K562 (cell line): ENCODE data around the gene APBA2. TPM values are rescaled to one million over a fixed set of nuclear protein-coding genes. Genes with fewer than 3 reads are reported as not detected.

Source experiments
- ATAC-seq: fragments of 200-7000 bp; cut with Tn5 transposase; 3 replicates; pipeline ENCODE4 v1.9.1; 2020; ENCODE audit warnings: moderate library complexity
- BruUV-seq: library from RNA; stranded (reverse); fragments of 400-500 nt; replicated peaks from 2 replicates; lab custom pipeline; 2021; lab: Mats Ljungman, UMichigan
- CTCF ChIA-PET: fragments of 300-600 bp; formaldehyde crosslinking; extraction: SDS; loops from one replicate; lab custom pipeline; 2021; ENCODE audit warnings: low intra/inter-chr PET ratio; lab: Yijun Ruan, JAX
- POLR2A ChIA-PET: fragments of 300-600, 350-650 bp; sonication (Branson Sonifier 250); formaldehyde crosslinking; extraction: SDS; loops from one replicate; lab custom pipeline; 2021; ENCODE audit warnings: antibody characterized with exemption, inconsistent platforms; lab: Yijun Ruan, JAX
- DNase-seq, 4 experiments: peaks; one replicate each; pipeline versions ENCODE4 v3.0.0 to v3.0.0-alpha.2; 2011 to 2018; ENCODE audit warnings: low spot score in 3 of 4, mixed read lengths in 3 of 4; ENCODE audit errors: extremely low read depth in 1 of 4
- FAIRE-seq: peaks from 2 replicates; lab custom pipeline; 2011; peaks lifted over from hg19 to GRCh38; lab: Jason Lieb, UNC
- H2AFZ ChIP-seq: 2 replicates; pipeline ENCODE4 v1.6.0; 2011; ENCODE audit warnings: low read depth, low read length, control low read depth, inconsistent platforms
- H3K27ac ChIP-seq: fragments of 200-600 bp; 3 replicates; pipeline ENCODE4 v1.8.0; 2011; ENCODE audit warnings: low read depth, mild to moderate bottlenecking, control low read depth, inconsistent platforms, low read length, moderate library complexity, mixed read lengths; ENCODE audit errors: extremely low read depth
- H3K27me3 ChIP-seq, 2 experiments: fragments of 300-600 bp in 1 of 2; 2 replicates in 1 of 2; 3 replicates in 1 of 2; pipeline versions ENCODE4 v1.6.0 to v1.8.0; 2011; ENCODE audit warnings: inconsistent platforms in 2 of 2, low read length in 2 of 2, mild to moderate bottlenecking in 1 of 2, mixed read lengths in 1 of 2, moderate library complexity in 1 of 2; ENCODE audit not compliant: control insufficient read depth in 2 of 2, insufficient read depth in 2 of 2
- H3K36me3 ChIP-seq: fragments of 300-600 bp; 3 replicates; pipeline ENCODE4 v1.8.0; 2011; ENCODE audit warnings: mild to moderate bottlenecking, low read length, inconsistent platforms; ENCODE audit not compliant: control insufficient read depth, insufficient read depth
- H3K4me1 ChIP-seq, 2 experiments: fragments of 200-600 bp in 1 of 2; replicated peaks in 1 of 2; 2 replicates in 1 of 2; 3 replicates in 1 of 2; pipeline versions ENCODE4 v1.5.1 to v1.8.0; 2011; ENCODE audit warnings: inconsistent platforms in 2 of 2, low read length in 2 of 2, mild to moderate bottlenecking in 1 of 2, mixed read lengths in 1 of 2, moderate library complexity in 1 of 2; ENCODE audit not compliant: control insufficient read depth in 2 of 2, insufficient read depth in 2 of 2
- H3K4me2 ChIP-seq: 2 replicates; pipeline ENCODE4 v1.6.1; 2011; ENCODE audit warnings: low read length, control low read depth, inconsistent platforms, mixed read lengths; ENCODE audit not compliant: insufficient read depth
- H3K4me3 ChIP-seq: fragments of 200-600 bp; sonication (generic), shearing (Covaris generic); 2 replicates; pipeline ENCODE4 v1.5.1; 2016; ENCODE audit warnings: control low read depth, inconsistent platforms
- H3K79me2 ChIP-seq: fragments of 200-600 bp; 3 replicates; pipeline ENCODE4 v1.8.0; 2011; ENCODE audit warnings: low read length, inconsistent platforms; ENCODE audit not compliant: control insufficient read depth, insufficient read depth
- H3K9ac ChIP-seq, 2 experiments: 2 replicates each; pipeline versions ENCODE4 v1.6.0 to v1.6.1; 2011; ENCODE audit warnings: low read depth in 2 of 2, low read length in 2 of 2, control low read depth in 1 of 2, inconsistent platforms in 1 of 2, mild to moderate bottlenecking in 1 of 2, mixed read lengths in 1 of 2; ENCODE audit not compliant: insufficient read depth in 1 of 2
- H3K9me1 ChIP-seq: one replicate; pipeline ENCODE4 v1.6.0; 2011; ENCODE audit warnings: inconsistent platforms, mild to moderate bottlenecking, low read length, moderate library complexity; ENCODE audit not compliant: control insufficient read depth, insufficient read depth
- H3K9me3 ChIP-seq: replicated peaks from 2 replicates; pipeline ENCODE4 v1.5.1; 2011; ENCODE audit warnings: low read depth, low read length, inconsistent platforms; ENCODE audit not compliant: control insufficient read depth, insufficient read depth
- H4K20me1 ChIP-seq: replicated peaks from 2 replicates; pipeline ENCODE4 v1.6.1; 2011; ENCODE audit warnings: low read length, inconsistent platforms, mixed read lengths; ENCODE audit not compliant: control insufficient read depth, insufficient read depth
- FOXA1 ChIP-seq: fragments of 450-650 bp; IDR thresholded peaks from 2 replicates; pipeline ENCODE4 v1.6.1; 2016; ENCODE audit warnings: mild to moderate bottlenecking, borderline replicate concordance
- FOXP1 ChIP-seq: sonication (generic); formaldehyde crosslinking; IDR thresholded peaks from 2 replicates; pipeline ENCODE4 v1.8.0; 2022; ENCODE audit warnings: mild to moderate bottlenecking, missing genetic modification reagents
- HNRNPH1 ChIP-seq: fragments of 200-400 bp; formaldehyde crosslinking; optimal IDR thresholded peaks from 2 replicates; pipeline ENCODE3; 2017; ENCODE audit warnings: low read depth, mild to moderate bottlenecking, low read length, moderate library complexity
- HNRNPUL1 ChIP-seq: fragments of 200-400 bp; formaldehyde crosslinking; IDR thresholded peaks from 2 replicates; pipeline ENCODE4 v1.6.1; 2017; ENCODE audit warnings: low read length
- JUNB ChIP-seq: fragments of 450-650 bp; formaldehyde crosslinking; conservative IDR thresholded peaks from 2 replicates; pipeline ENCODE4 v1.4.0; 2020; ENCODE audit warnings: mild to moderate bottlenecking
- PHB2 ChIP-seq: fragments of 450-650 bp; IDR thresholded peaks from 2 replicates; pipeline ENCODE4 v1.6.1; 2017; ENCODE audit warnings: low read depth
- POLR2G ChIP-seq: fragments of 200-400 bp; formaldehyde crosslinking; IDR thresholded peaks from 2 replicates; pipeline ENCODE4 v1.6.1; 2017; ENCODE audit warnings: low read depth, mild to moderate bottlenecking, antibody characterized with exemption, low read length, moderate library complexity
- RAD21 ChIP-seq, 2 experiments: fragments of 250-450 bp in 1 of 2; fragments of 450-650 bp in 1 of 2; sonication (Bioruptor Pico) in 1 of 2; formaldehyde crosslinking in 1 of 2; IDR thresholded peaks in 1 of 2; conservative IDR thresholded peaks in 1 of 2; 2 replicates each; pipeline versions ENCODE4 v1.4.0 to v1.8.0; 2020 to 2022; ENCODE audit warnings: mild to moderate bottlenecking in 2 of 2, moderate library complexity in 1 of 2
- RCOR1 ChIP-seq, 2 experiments: IDR thresholded peaks; 2 replicates each; pipeline ENCODE4 v1.6.1; 2012; ENCODE audit warnings: low read depth in 2 of 2, low read length in 2 of 2, borderline replicate concordance in 1 of 2, improper control_type of control experiment in 1 of 2
- SMARCE1 ChIP-seq: fragments of 450-650 bp; IDR thresholded peaks from 2 replicates; pipeline ENCODE4 v1.7.1; 2016; ENCODE audit warnings: mild to moderate bottlenecking
- SMC3 ChIP-seq: conservative IDR thresholded peaks from 2 replicates; pipeline ENCODE4 v1.6.1; 2011; ENCODE audit warnings: low read depth, low read length, improper control_type of control experiment; ENCODE audit not compliant: insufficient read depth
- TBP ChIP-seq: optimal IDR thresholded peaks from 2 replicates; pipeline ENCODE3; 2011; ENCODE audit warnings: low read depth, low read length, improper control_type of control experiment
- TCF3 ChIP-seq: sonication (generic); formaldehyde crosslinking; IDR thresholded peaks from 2 replicates; pipeline ENCODE4 v1.4.0; 2020; ENCODE audit warnings: mild to moderate bottlenecking, missing genetic modification reagents
- WHSC1 ChIP-seq: IDR thresholded peaks from one replicate; pipeline ENCODE4 v1.6.1; 2012; ENCODE audit warnings: low read length, control low read depth, inconsistent platforms
- XRCC3 ChIP-seq: fragments of 450-650 bp; IDR thresholded peaks from 2 replicates; pipeline ENCODE4 v1.6.1; 2017; ENCODE audit warnings: mild to moderate bottlenecking, moderate library complexity
- ZBTB7A ChIP-seq: IDR thresholded peaks from 2 replicates; pipeline ENCODE4 v1.6.1; 2011; ENCODE audit warnings: low read depth, mild to moderate bottlenecking, low read length, moderate library complexity, borderline replicate concordance; ENCODE audit not compliant: control insufficient read depth
- ZNF133 ChIP-seq: fragments of 250-450 bp; sonication (Bioruptor Pico); IDR thresholded peaks from 2 replicates; pipeline ENCODE4 v1.4.0; 2020; ENCODE audit warnings: mild to moderate bottlenecking
- ZNF311 ChIP-seq: fragments of 250-450 bp; sonication (Bioruptor Pico); IDR thresholded peaks from 2 replicates; pipeline ENCODE4 v1.4.0; 2020; ENCODE audit warnings: mild to moderate bottlenecking, moderate library complexity
- ZNF586 ChIP-seq: fragments of 450-650 bp; formaldehyde crosslinking; conservative IDR thresholded peaks from 2 replicates; pipeline ENCODE4 v1.4.0; 2020; ENCODE audit warnings: mild to moderate bottlenecking, moderate library complexity
- WGBS: fragments of 100-300 bp; shearing (Covaris generic); methylation state at CpG from one replicate; pipeline ENCODE4 v1.1.6; 2016; ENCODE audit warnings: low coverage, mixed read lengths; ENCODE audit not compliant: insufficient coverage; ENCODE audit errors: missing lambda C conversion rate; 5-methylcytosine and 5-hydroxymethylcytosine counted together
- in situ Hi-C: fragments of 300-500 bp; cut with MboI; formaldehyde crosslinking; loops from 4 replicates; pipeline ENCODE4 v1.15.0; 2018; ENCODE audit warnings: inconsistent platforms, mixed read lengths
- intact Hi-C: fragments of 100-400 bp; cut with micrococcal nuclease; formaldehyde crosslinking; loops from 2 replicates; pipeline ENCODE4 v1.14.2; 2022
- polyA plus RNA-seq, 8 experiments: library from polyadenylated mRNA; depleted of rRNA in 4 of 8; stranded (reverse) in 5 of 8; unstranded in 3 of 8; fragments of >200 nt; fragmentation: Nextera tagmentation in 2 of 8; fragmentation: Illumina TruSeq in 1 of 8; extraction: Ambion mirVana in 2 of 8; extraction: Trizol in 1 of 8; gene quantifications; 2 replicates each; pipeline versions ENCODE4 v1.2.1 to v1.2.3, GENCODE V29; 2011 to 2014; ENCODE audit warnings: inconsistent platforms in 1 of 8, missing spikeins in 1 of 8
- total RNA-seq, 7 experiments: library from RNA; depleted of rRNA in 6 of 7; stranded (reverse); fragments of >200 nt in 6 of 7; fragmentation: Illumina TruSeq in 2 of 7; extraction: Trizol in 2 of 7; gene quantifications; 2 replicates each; pipeline versions ENCODE4 v1.2.1 to v1.2.3, GENCODE V29; 2011 to 2021; ENCODE audit warnings: low replicate concordance in 1 of 7

The APBA2 gene
- total and polyA plus RNA-seq, 9 of the 15 experiments (the other 6 are each of a cell fraction or from before 2014, with no cell fraction given): 0.24 to 40.9 (median 25.2) TPM

DNA sequence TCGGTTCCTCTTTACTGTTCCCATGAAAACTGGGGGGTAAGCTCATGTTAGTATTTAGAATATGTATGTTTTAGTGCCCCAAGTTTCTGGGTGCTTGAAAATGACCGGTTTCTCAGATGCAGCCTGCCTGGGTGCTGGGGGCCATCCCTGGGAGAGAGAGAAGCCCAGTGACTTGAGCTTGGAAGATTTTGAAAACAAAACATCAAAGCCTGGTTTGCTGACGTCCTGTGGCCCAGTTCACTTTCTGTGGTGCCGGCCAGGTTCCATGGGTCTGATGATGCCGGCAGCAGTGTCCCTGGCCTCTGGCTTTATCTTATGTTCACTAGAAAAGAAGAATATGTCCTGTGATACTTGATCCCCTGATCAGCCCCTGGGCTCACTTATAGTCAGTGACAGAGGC, 17.1 kb downstream of the APBA2 start:
- FAIRE-seq (no peak), DNase-seq (no peak), ATAC-seq (no peak)
- Histone ChIP-seq H2AFZ (no peak overlapping the region; the same call in 1 of the 2 replicates), H3K9me3 (no peaks in the 10 kb centered on the region), H3K79me2 (peaks cover 95% of the 10 kb centered on the region), H3K27me3 (no peaks in the 10 kb centered on the region), H3K36me3 (no peaks in the 10 kb centered on the region; the same call in 2 of the 3 replicates), H3K9ac (no peak overlapping the region; a peak in 1 of 4 replicates), H3K4me2 (no peak overlapping the region), H3K4me1 (peaks cover 50 to 54% of the 10 kb centered on the region in 2 experiments), H3K27ac (no peak overlapping the region; the same call in 1 of the 3 replicates), H4K20me1 (no peaks in the 10 kb centered on the region; the same call in 1 of the 2 replicates), H3K9me1 (peaks cover 3% of the 10 kb centered on the region), H3K4me3 (no peak overlapping the region)
- intact Hi-C loops: no loop called here
- WGBS: 82% methylated on average over 5 of the region's 5 CpGs
- CTCF ChIA-PET: no interaction called here
- in situ Hi-C loops: no loop called here
- no peak for TF ChIP-seq ZNF133 (CRISPR knock-in tag)
- TF ChIP-seq JUNB (CRISPR knock-in tag): no peak
- no peak for TF ChIP-seq TCF3 (CRISPR knock-in tag)
- TF ChIP-seq PHB2: no peak
- no peak for TF ChIP-seq POLR2G
- TF ChIP-seq ZNF586: no peak
- TF ChIP-seq WHSC1: no peak
- TF ChIP-seq RAD21 (CRISPR knock-in tag; conservative IDR thresholded peaks at IDR 0.05 in 1 of 2, IDR thresholded peaks at IDR 0.05 in 1 of 2): no peak
- no peak for TF ChIP-seq ZBTB7A
- TF ChIP-seq SMARCE1: no peak
- TF ChIP-seq RCOR1 (IDR thresholded peaks at IDR 0.05; ENCODE audit: borderline replicate concordance in 1 of 2, low read depth in 2 of 2, low read length in 2 of 2): no peak
- TF ChIP-seq HNRNPH1: no peak
- TF ChIP-seq HNRNPUL1: no peak
- no peak for TF ChIP-seq FOXP1
- no peak for TF ChIP-seq XRCC3
- no peak for TF ChIP-seq TBP
- TF ChIP-seq ZNF311 (CRISPR knock-in tag): no peak
- TF ChIP-seq SMC3: no peak
- TF ChIP-seq FOXA1: no peak
- no TSS peak for BruUV-seq
- POLR2A ChIA-PET: interaction anchor here (0.6 to 2.3 kb wide), 4 partner anchors 8 to 19 kb away, joined by 3 to 11 read pairs (median 4); no protein-coding TSS in a partner anchor
